ENCODE results near the gene SLX4IP. TPM values are rescaled to one million over a fixed set of nuclear protein-coding genes. Genes with fewer than 3 reads are reported as not detected.

Gene SLX4IP
- total RNA-seq, result 1 to 10 TPM; 6.3 to 8.3 (median 7.4) TPM

DNA sequence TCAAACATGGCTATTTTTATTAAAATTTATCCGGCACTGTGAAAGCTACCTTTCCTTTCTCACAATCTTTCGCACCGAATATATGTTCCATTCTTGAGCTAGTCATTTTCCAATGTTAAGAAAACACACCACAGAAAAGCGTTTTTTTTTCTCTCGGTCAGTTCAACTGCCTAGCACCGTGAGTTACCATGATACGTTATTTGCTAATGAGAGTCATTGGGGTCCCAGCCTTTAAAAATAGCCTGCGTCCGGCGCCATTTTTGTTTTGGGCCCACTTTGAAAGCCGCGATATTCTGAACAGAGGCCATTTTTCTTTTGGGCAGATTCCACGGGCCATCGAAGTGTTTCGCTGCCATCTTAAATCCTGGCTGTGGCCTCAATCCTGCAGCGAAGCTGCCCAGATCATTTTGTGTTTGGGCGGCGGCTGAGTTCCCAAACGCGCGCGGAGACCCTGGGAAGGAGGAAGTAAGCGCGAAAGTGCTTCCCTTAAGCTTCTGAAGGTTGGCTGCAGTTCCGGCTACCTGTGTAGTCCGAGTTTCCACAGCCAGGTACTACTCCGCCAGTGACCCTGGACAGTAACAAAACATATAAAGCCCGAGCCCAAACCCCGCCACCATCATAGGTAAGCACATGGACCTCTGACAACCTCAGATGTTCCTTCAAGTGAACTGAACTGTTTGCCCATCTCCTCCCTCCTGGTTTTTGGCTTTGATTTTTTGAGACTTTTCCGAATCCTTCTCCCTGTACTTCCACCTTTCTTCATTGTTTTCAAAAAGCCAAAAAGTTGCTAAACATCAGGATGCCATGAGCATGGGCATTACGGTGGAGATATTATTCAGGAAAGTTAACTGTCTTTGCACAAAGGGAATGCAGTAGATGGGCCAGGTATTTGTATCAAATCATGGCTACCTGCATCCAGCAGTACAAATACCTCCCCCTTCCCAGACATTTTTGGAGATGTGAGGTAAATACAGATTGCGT lies at the start of gene SLX4IP:
Gene SLX4IP (plus strand): TSS at position 474 of the 981 bp plus-strand sequence. CDS start 22,900 bp downstream, outside the sequence.
- Histone ChIP-seq H3K4me1 (peaks cover 15 to 22% of the 10 kb centered on the region in 2 donors), H3K4me3 (replicated peaks in 1 of 3) (peak within 1 kb of the TSS; percentile 80 to 81 (median 81)), H3K9me3 (no peaks in the 10 kb centered on the region), H3K36me3 (no peaks in the 10 kb centered on the region), H3K27me3 (no peaks in the 10 kb centered on the region), H3K27ac (peak within 1 kb of the TSS; percentile 82 to 94 (median 90))
- 1 to 3% methylated on average over 30 to 32 of the region's 32 CpGs for WGBS, 2 donors
- intact Hi-C loops (cut with DNase I), result loop anchor here (10.0 kb wide), 1 partner anchor 240 kb away; the partner anchor contains the start of gene JAG1
- peak; percentile 14 to 68 for TF ChIP-seq POLR2A (IDR thresholded peaks at IDR 0.05)
- TF ChIP-seq, protein P1, sequence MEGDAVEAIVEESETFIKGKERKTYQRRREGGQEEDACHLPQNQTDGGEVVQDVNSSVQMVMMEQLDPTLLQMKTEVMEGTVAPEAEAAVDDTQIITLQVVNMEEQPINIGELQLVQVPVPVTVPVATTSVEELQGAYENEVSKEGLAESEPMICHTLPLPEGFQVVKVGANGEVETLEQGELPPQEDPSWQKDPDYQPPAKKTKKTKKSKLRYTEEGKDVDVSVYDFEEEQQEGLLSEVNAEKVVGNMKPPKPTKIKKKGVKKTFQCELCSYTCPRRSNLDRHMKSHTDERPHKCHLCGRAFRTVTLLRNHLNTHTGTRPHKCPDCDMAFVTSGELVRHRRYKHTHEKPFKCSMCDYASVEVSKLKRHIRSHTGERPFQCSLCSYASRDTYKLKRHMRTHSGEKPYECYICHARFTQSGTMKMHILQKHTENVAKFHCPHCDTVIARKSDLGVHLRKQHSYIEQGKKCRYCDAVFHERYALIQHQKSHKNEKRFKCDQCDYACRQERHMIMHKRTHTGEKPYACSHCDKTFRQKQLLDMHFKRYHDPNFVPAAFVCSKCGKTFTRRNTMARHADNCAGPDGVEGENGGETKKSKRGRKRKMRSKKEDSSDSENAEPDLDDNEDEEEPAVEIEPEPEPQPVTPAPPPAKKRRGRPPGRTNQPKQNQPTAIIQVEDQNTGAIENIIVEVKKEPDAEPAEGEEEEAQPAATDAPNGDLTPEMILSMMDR (IDR thresholded peaks at IDR 0.05), result no peak
- DNase-seq, result peak; percentile 94 to 96

DNA sequence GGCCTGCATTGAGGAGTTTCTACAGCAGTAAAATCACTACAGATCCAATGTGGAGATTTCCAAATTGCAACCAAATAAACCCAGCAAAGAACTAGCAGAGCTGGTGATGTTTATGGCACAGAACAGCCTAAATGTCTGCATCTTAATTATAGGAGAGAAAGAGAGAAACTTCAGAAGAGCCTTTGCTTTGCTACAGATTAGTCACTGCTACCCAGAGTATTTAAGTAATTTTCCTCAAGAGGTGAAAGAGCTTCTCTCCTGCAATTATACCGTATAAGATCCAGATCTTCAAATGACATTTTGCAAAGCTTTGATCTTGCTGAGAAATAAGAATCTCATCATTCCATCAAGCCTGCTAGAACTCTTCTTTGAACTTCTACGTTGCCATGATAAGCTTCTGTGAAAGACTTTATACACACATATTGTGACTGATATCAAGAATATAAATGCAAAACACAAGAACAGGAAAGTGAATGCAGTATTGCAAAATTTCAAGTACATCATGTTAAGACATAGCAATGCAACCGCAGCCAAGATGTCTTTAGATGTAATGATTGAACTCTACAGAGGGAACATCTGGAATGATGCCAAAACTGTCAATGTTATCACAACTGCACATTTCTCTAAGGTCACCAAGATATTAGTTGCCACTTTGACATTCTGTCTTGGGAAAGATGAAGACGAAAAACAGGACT lies 49.1 kb upstream of the SLX4IP start:
- DNase-seq, result no peak
- 59 to 73% methylated on average over 4 of the region's 4 CpGs for WGBS, 2 donors
- Histone ChIP-seq H3K36me3 (no peaks in the 10 kb centered on the region), H3K9me3 (no peaks in the 10 kb centered on the region), H3K27me3 (no peaks in the 10 kb centered on the region), H3K4me1 (no peaks in the 10 kb centered on the region), H3K27ac (no peak overlapping the region), H3K4me3 (replicated peaks in 1 of 3) (no peak overlapping the region)
- intact Hi-C loops (cut with DNase I), result no loop called here
- no peak for TF ChIP-seq POLR2A (IDR thresholded peaks at IDR 0.05)
- TF ChIP-seq, protein P1 (IDR thresholded peaks at IDR 0.05), result no peak

DNA sequence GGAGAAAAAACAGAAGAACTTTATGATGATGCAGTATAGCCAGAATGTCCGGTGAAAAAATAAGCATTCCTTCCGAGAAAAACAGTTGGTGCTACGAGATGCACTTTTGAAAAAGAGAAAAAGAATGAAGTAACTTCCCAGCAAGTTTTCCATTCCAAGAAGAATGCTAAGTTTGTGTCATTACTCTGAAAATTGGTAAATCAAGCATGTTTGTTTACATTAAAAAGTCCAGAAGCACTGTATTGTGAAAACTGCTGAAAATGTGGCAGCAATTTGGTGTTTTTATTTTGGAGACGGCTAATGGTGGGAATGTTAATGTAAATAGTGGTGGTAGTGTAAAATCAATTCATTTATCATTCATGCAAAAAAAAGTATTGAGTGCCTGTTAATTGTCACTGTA lies 47.4 kb upstream of the SLX4IP start:
- whole genome bisulfite sequencing, 2 donors, result 86 to 90% methylated on average over 4 of the region's 4 CpGs
- H3K27ac ChIP-seq, result no peak overlapping the region

DNA sequence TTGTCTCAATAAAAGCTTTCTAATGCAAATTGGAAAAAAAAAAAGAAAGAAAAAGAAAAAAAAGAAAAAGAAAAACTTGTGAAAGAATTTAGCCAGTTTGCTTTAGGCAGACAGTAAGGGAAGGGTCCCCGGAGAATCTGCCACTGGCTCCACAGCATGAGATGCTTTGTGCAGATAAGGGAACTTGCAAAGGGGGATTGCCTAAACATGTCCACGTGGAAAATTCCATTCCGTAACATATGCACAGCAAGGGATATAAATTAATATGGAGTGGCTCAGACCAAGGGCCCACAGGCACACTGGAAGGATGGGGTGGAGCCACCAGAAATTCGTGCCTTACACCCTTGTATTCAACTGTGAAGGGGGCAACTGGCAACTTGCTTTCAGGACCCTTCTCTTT lies 46.5 kb upstream of the SLX4IP start:
- WGBS, 2 donors, result 73 to 79% methylated on average over 4 of the region's 4 CpGs
- Histone ChIP-seq H3K4me1 (no peaks in the 10 kb centered on the region), H3K27ac (no peak overlapping the region), H3K36me3 (no peaks in the 10 kb centered on the region), H3K4me3 (replicated peaks in 1 of 3) (no peak overlapping the region), H3K27me3 (no peaks in the 10 kb centered on the region), H3K9me3 (no peaks in the 10 kb centered on the region)
- no peak for DNase-seq
- TF ChIP-seq, protein P1 (IDR thresholded peaks at IDR 0.05), result no peak
- TF ChIP-seq POLR2A (IDR thresholded peaks at IDR 0.05), result no peak
- intact Hi-C loops (cut with DNase I), result no loop called here

More for the DNA sequence above, 47.4 kb upstream of the SLX4IP start:
- Histone ChIP-seq H3K36me3 (no peaks in the 10 kb centered on the region), H3K4me1 (no peaks in the 10 kb centered on the region), H3K9me3 (no peaks in the 10 kb centered on the region), H3K4me3 (replicated peaks in 1 of 3) (no peak overlapping the region), H3K27me3 (no peaks in the 10 kb centered on the region)
- TF ChIP-seq POLR2A (IDR thresholded peaks at IDR 0.05), result no peak
- TF ChIP-seq, protein P1 (IDR thresholded peaks at IDR 0.05), result no peak
- intact Hi-C loops (cut with DNase I), result no loop called here
- no peak for DNase-seq
